ENCODE data around the gene SUPT5H.
"Not testable (repeated sequence)": the region's sequence is repeated elsewhere in the genome, so short reads cannot be mapped to it uniquely, and the experiment has no call there.

The SUPT5H gene

GRCh38 chr19:39426170-39426569, 19.2 kb upstream of the SUPT5H start:
- DNase-seq, result no peak

- no peak for DNase-seq
Observed at GRCh38 chr19:39427707-39428106, 17.7 kb upstream of the SUPT5H start.

GRCh38 chr19:39428283-39429112, 16.9 kb upstream of the SUPT5H start:
- DNase-seq, result no peak

- DNase-seq, result no peak
Observed at GRCh38 chr19:39430675-39431593, 14.4 kb upstream of the SUPT5H start.

GRCh38 chr19:39432677-39433025, 12.7 kb upstream of the SUPT5H start:
- no peak for DNase-seq

- no peak for DNase-seq
Observed at GRCh38 chr19:39433480-39434079, 11.8 kb upstream of the SUPT5H start.

GRCh38 chr19:39434123-39435076, 11.0 kb upstream of the SUPT5H start:
- DNase-seq, result no peak

GRCh38 chr19:39435499-39436349, 9.7 kb upstream of the SUPT5H start, which contains the start of gene RPS16:
TSS of gene RPS16 (minus strand) at chr19:39435949. CDS start at chr19:39435895, 54 bp downstream.
- DNase-seq, result peak; percentile 99 to 100

GRCh38 chr19:39436350-39436716, 9.0 kb upstream of the SUPT5H start:
- no peak for DNase-seq

- no peak for DNase-seq
Observed at GRCh38 chr19:39438270-39438934, 7.0 kb upstream of the SUPT5H start.

GRCh38 chr19:39444598-39445195, 685 bp upstream of the SUPT5H start:
- DNase-seq, result no peak

- no peak for DNase-seq
Observed at GRCh38 chr19:39446365-39447084, 1.1 kb downstream of the SUPT5H start.

GRCh38 chr19:39448271-39448670, 2.9 kb downstream of the SUPT5H start:
- no peak for DNase-seq

- DNase-seq, result no peak
Observed at GRCh38 chr19:39449116-39449797, 3.9 kb downstream of the SUPT5H start.

GRCh38 chr19:39451257-39451656, 5.9 kb downstream of the SUPT5H start:
- not testable (repeated sequence) for DNase-seq

GRCh38 chr19:39463403-39463802, 18.0 kb downstream of the SUPT5H start:
- no peak for DNase-seq

GRCh38 chr19:39465956-39466747, 20.8 kb downstream of the SUPT5H start:
- DNase-seq, result no peak

- DNase-seq, result no peak
Observed at GRCh38 chr19:39467941-39468340, 22.6 kb downstream of the SUPT5H start.
